Activated T-helper 1 cell treated with anti-CD3 and anti-CD28 coated beads, Interleukin-12 subunit alpha, Interleukin-12 subunit beta, Interleukin-2, Interleukin-4 antibody, amounts not matched to agents 30 ng/mL and 10 ng/mL and 1 ng/mL, durations not matched to agents 14 hours and 24 hours and 36 hours (primary cell): Measurements from ENCODE around the gene ADGB. TPM values are rescaled to one million over a fixed set of nuclear protein-coding genes. Genes with fewer than 3 reads are reported as not detected.

Experiments
- DNase-seq: peaks from one replicate; pipeline ENCODE4 v3.0.0; 2021; ENCODE audit warnings: low spot score
- H3K27ac Mint-ChIP-seq: one replicate; pipeline ENCODE4 v1.8.0; 2021; ENCODE audit warnings: mild to moderate bottlenecking, mixed read lengths
- H3K27me3 Mint-ChIP-seq: one replicate; pipeline ENCODE4 v1.8.0; 2022; ENCODE audit warnings: mild to moderate bottlenecking, moderate library complexity, mixed read lengths; ENCODE audit not compliant: insufficient read depth
- H3K36me3 Mint-ChIP-seq: one replicate; pipeline ENCODE4 v1.8.0; 2021; ENCODE audit warnings: low read depth, mixed read lengths
- H3K4me1 Mint-ChIP-seq: one replicate; pipeline ENCODE4 v1.8.0; 2021; ENCODE audit warnings: low read depth, mixed read lengths
- H3K4me3 Mint-ChIP-seq: one replicate; pipeline ENCODE4 v1.8.0; 2021; ENCODE audit warnings: mild to moderate bottlenecking, moderate library complexity, mixed read lengths
- H3K9me3 Mint-ChIP-seq: one replicate; pipeline ENCODE4 v1.8.0; 2021; ENCODE audit warnings: mixed read lengths
- intact Hi-C: fragments of 100-400 bp; cut with micrococcal nuclease; formaldehyde crosslinking; loops from one replicate; pipeline ENCODE4 v1.15.1; 2024
- total RNA-seq: library from RNA; stranded (reverse); gene quantifications from 2 replicates; pipeline ENCODE4 v1.2.3, GENCODE V29; 2022

The ADGB gene
- total RNA-seq, 1 donor from 2014 or later, result not detected

- DNase-seq, result no peak
- no peak overlapping the region for H3K27ac Mint-ChIP-seq
- H3K4me3 Mint-ChIP-seq, result no peak overlapping the region
- H3K36me3 Mint-ChIP-seq, result no peaks in the 10 kb centered on the region
- intact Hi-C loops, result no loop called here
- H3K27me3 Mint-ChIP-seq, result peaks cover 6% of the 10 kb centered on the region
- H3K9me3 Mint-ChIP-seq, result no peaks in the 10 kb centered on the region
- H3K4me1 Mint-ChIP-seq, result no peaks in the 10 kb centered on the region
These were observed 8.3 kb upstream of the ADGB start for GRCh38 chr6:146590492-146590891.

GRCh38 chr6:146592451-146592850 is 6.3 kb upstream of the ADGB start:
- no peak for DNase-seq
- H3K36me3 Mint-ChIP-seq, result no peaks in the 10 kb centered on the region
- H3K27me3 Mint-ChIP-seq, result peaks cover 6% of the 10 kb centered on the region

GRCh38 chr6:146593986-146594385 is 4.8 kb upstream of the ADGB start:
- Mint-ChIP-seq H3K36me3 (no peaks in the 10 kb centered on the region), H3K9me3 (no peaks in the 10 kb centered on the region), H3K4me3 (no peak overlapping the region), H3K27ac (no peak overlapping the region), H3K27me3 (peaks cover 6% of the 10 kb centered on the region), H3K4me1 (peaks cover 2% of the 10 kb centered on the region)
- DNase-seq, result no peak
- intact Hi-C loops, result no loop called here

More at GRCh38 chr6:146592451-146592850, 6.3 kb upstream of the ADGB start:
- Mint-ChIP-seq H3K27ac (no peak overlapping the region), H3K9me3 (no peaks in the 10 kb centered on the region), H3K4me3 (no peak overlapping the region), H3K4me1 (no peaks in the 10 kb centered on the region)
- intact Hi-C loops, result no loop called here

GRCh38 chr6:146594495-146594894 is 4.3 kb upstream of the ADGB start:
- H3K4me3 Mint-ChIP-seq, result no peak overlapping the region
- intact Hi-C loops, result no loop called here
- peaks cover 7% of the 10 kb centered on the region for H3K4me1 Mint-ChIP-seq

GRCh38 chr6:146595972-146596731 is 2.6 kb upstream of the ADGB start:
- H3K27me3 Mint-ChIP-seq, result peaks cover 11% of the 10 kb centered on the region
- H3K4me1 Mint-ChIP-seq, result peaks cover 7% of the 10 kb centered on the region
- no peaks in the 10 kb centered on the region for H3K36me3 Mint-ChIP-seq
- intact Hi-C loops, result no loop called here
- no peaks in the 10 kb centered on the region for H3K9me3 Mint-ChIP-seq
- DNase-seq, result no peak
- no peak overlapping the region for H3K27ac Mint-ChIP-seq
- H3K4me3 Mint-ChIP-seq, result no peak overlapping the region

More at GRCh38 chr6:146594495-146594894, 4.3 kb upstream of the ADGB start:
- Mint-ChIP-seq H3K36me3 (no peaks in the 10 kb centered on the region), H3K9me3 (no peaks in the 10 kb centered on the region), H3K27me3 (peaks cover 6% of the 10 kb centered on the region), H3K27ac (no peak overlapping the region)
- DNase-seq, result no peak

- intact Hi-C loops, result no loop called here
- no peak overlapping the region for H3K4me3 Mint-ChIP-seq
- peaks cover 8% of the 10 kb centered on the region for H3K27me3 Mint-ChIP-seq
- no peak overlapping the region for H3K27ac Mint-ChIP-seq
- no peaks in the 10 kb centered on the region for H3K36me3 Mint-ChIP-seq
- DNase-seq, result no peak
- H3K9me3 Mint-ChIP-seq, result no peaks in the 10 kb centered on the region
- H3K4me1 Mint-ChIP-seq, result peaks cover 7% of the 10 kb centered on the region
These were observed 2.6 kb downstream of the ADGB start for GRCh38 chr6:146601352-146601751.

- H3K36me3 Mint-ChIP-seq, result no peaks in the 10 kb centered on the region
- H3K27ac Mint-ChIP-seq, result no peak overlapping the region
- no peak for DNase-seq
- no peaks in the 10 kb centered on the region for H3K9me3 Mint-ChIP-seq
- no peak overlapping the region for H3K4me3 Mint-ChIP-seq
- H3K27me3 Mint-ChIP-seq, result peaks cover 8% of the 10 kb centered on the region
- H3K4me1 Mint-ChIP-seq, result peaks cover 7% of the 10 kb centered on the region
- intact Hi-C loops, result no loop called here
These were observed 3.8 kb downstream of the ADGB start for GRCh38 chr6:146602526-146602925.

GRCh38 chr6:146613947-146614346 is 15.2 kb downstream of the ADGB start:
- DNase-seq, result no peak
- Mint-ChIP-seq H3K4me1 (no peaks in the 10 kb centered on the region), H3K27ac (no peak overlapping the region), H3K4me3 (no peak overlapping the region), H3K27me3 (peaks cover 1% of the 10 kb centered on the region), H3K9me3 (no peaks in the 10 kb centered on the region), H3K36me3 (no peaks in the 10 kb centered on the region)
- intact Hi-C loops, result no loop called here

- Mint-ChIP-seq H3K27ac (no peak overlapping the region), H3K9me3 (peaks cover 3% of the 10 kb centered on the region), H3K4me1 (no peaks in the 10 kb centered on the region), H3K4me3 (no peak overlapping the region), H3K36me3 (no peaks in the 10 kb centered on the region), H3K27me3 (peaks cover 1% of the 10 kb centered on the region)
- intact Hi-C loops, result no loop called here
- no peak for DNase-seq
These were observed 21.9 kb downstream of the ADGB start for GRCh38 chr6:146620655-146621054.

GRCh38 chr6:146628350-146628749 is 29.6 kb downstream of the ADGB start:
- Mint-ChIP-seq H3K27me3 (no peaks in the 10 kb centered on the region), H3K4me3 (no peak overlapping the region), H3K27ac (no peak overlapping the region), H3K9me3 (no peaks in the 10 kb centered on the region), H3K36me3 (no peaks in the 10 kb centered on the region), H3K4me1 (no peaks in the 10 kb centered on the region)
- no peak for DNase-seq
- intact Hi-C loops, result no loop called here

- intact Hi-C loops, result no loop called here
- no peak overlapping the region for H3K27ac Mint-ChIP-seq
- no peaks in the 10 kb centered on the region for H3K27me3 Mint-ChIP-seq
- H3K9me3 Mint-ChIP-seq, result no peaks in the 10 kb centered on the region
- no peaks in the 10 kb centered on the region for H3K36me3 Mint-ChIP-seq
- no peak for DNase-seq
- no peaks in the 10 kb centered on the region for H3K4me1 Mint-ChIP-seq
- H3K4me3 Mint-ChIP-seq, result no peak overlapping the region
These were observed 35.2 kb downstream of the ADGB start for GRCh38 chr6:146634022-146634421.

- H3K27me3 Mint-ChIP-seq, result no peaks in the 10 kb centered on the region
- no peak overlapping the region for H3K4me3 Mint-ChIP-seq
- no peak overlapping the region for H3K27ac Mint-ChIP-seq
- H3K9me3 Mint-ChIP-seq, result no peaks in the 10 kb centered on the region
- intact Hi-C loops, result no loop called here
- H3K4me1 Mint-ChIP-seq, result no peaks in the 10 kb centered on the region
- no peak for DNase-seq
- no peaks in the 10 kb centered on the region for H3K36me3 Mint-ChIP-seq
These were observed 36.4 kb downstream of the ADGB start for GRCh38 chr6:146635165-146635564.

GRCh38 chr6:146636481-146636880 is 37.7 kb downstream of the ADGB start:
- Mint-ChIP-seq H3K36me3 (no peaks in the 10 kb centered on the region), H3K27me3 (no peaks in the 10 kb centered on the region), H3K9me3 (no peaks in the 10 kb centered on the region), H3K4me1 (no peaks in the 10 kb centered on the region), H3K4me3 (no peak overlapping the region), H3K27ac (no peak overlapping the region)
- DNase-seq, result no peak
- intact Hi-C loops, result no loop called here

GRCh38 chr6:146642921-146643320 is 44.1 kb downstream of the ADGB start:
- intact Hi-C loops, result no loop called here
- no peak for DNase-seq
- H3K4me1 Mint-ChIP-seq, result no peaks in the 10 kb centered on the region
- H3K36me3 Mint-ChIP-seq, result no peaks in the 10 kb centered on the region
- peaks cover 4% of the 10 kb centered on the region for H3K27me3 Mint-ChIP-seq
- no peak overlapping the region for H3K4me3 Mint-ChIP-seq
- no peak overlapping the region for H3K27ac Mint-ChIP-seq
- no peaks in the 10 kb centered on the region for H3K9me3 Mint-ChIP-seq
